Activated CD4-positive, alpha-beta T cell treated with anti-CD3 and anti-CD28 coated beads for 48 hours (primary cell): ENCODE data around the gene FRMD7.

ENCODE experiments used
- DNase-seq: peaks from one replicate; pipeline ENCODE4 v3.0.0-alpha.2; 2020

The FRMD7 gene

DNA sequence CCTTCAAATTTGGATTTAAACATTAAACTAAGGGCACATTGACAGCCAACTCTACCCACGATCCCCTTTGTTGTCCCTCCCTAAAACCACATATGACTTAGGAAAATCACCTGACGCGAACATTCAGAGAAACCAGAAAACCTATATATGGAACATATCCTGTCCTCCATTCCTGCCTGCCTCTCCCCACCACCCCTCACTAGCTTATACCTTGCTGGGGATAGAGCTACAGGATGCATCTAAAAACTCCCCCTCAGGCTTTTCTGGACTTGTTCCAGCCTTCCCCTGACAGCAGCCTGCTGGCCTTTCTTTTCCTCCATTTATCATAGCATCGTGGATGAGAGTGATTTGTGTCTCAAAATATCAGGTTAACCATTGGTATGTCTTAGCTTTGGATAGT is 96.0 kb downstream of the FRMD7 start:
- DNase-seq, result no peak

DNA sequence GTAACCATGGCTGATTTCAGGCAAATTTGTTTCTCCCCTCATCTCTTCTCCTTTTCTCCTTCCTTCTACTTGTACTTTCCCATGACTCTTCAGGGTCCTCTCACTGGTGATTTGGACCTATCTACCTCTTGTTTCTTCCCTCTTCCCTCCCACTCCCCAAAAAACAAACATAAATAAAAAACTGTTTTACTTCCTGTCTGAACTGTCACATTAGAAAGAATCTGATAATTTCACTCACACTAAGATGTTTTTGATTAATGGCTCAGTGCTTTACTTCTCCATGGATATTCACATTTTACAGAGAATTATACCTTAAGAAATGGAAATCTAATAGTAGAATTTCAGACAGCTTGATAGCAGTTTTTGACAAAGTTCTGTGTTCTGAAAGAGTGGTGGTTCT is 97.6 kb downstream of the FRMD7 start:
- no peak for DNase-seq
